ENCODE results near the gene CACNA2D4.

- TF ChIP-seq CTCF (IDR thresholded peaks at IDR 0.05) = no peak
- TF ChIP-seq POLR2A (IDR thresholded peaks at IDR 0.05; ENCODE audit: low read depth) = no peak
These were observed 16.8 kb upstream of the CACNA2D4 start for GRCh38 chr12:1935242-1935641.

Data from esophagus muscularis mucosa (tissue), 3 donors.